Measurements from ENCODE around the gene MOCS3.

GRCh38 chr20:50959543-50960126 lies 1.0 kb downstream of the MOCS3 start:
- TF ChIP-seq CTCF (IDR thresholded peaks at IDR 0.05 in 2 of 3, conservative IDR thresholded peaks at IDR 0.05 in 1 of 3; ENCODE audit: control insufficient read depth in 2 of 3, extremely low read depth in 1 of 3, insufficient read depth in 1 of 3, low read depth in 3 of 3, low read length in 3 of 3) (no peak), CHD1 (IDR thresholded peaks at IDR 0.05; ENCODE audit: low read depth, low read length) (no peak), TAF1 (IDR thresholded peaks at IDR 0.05; ENCODE audit: borderline replicate concordance, low read depth, low read length) (no peak), CREM (IDR thresholded peaks at IDR 0.05; ENCODE audit: low read depth) (no peak), ZNF207 (IDR thresholded peaks at IDR 0.05; ENCODE audit: borderline replicate concordance) (no peak), ZNF384 (IDR thresholded peaks at IDR 0.05; ENCODE audit: borderline replicate concordance, low read depth, low read length) (no peak), SMAD1 (IDR thresholded peaks at IDR 0.05; ENCODE audit: low read depth, partially characterized antibody) (no peak), POLR2AphosphoS2 (IDR thresholded peaks at IDR 0.05; ENCODE audit: low read depth, low read length) (no peak), SUPT20H (IDR thresholded peaks at IDR 0.05; ENCODE audit: borderline replicate concordance, control insufficient read depth, low read depth, low read length) (no peak)
